ENCODE data around the gene DAZ3.
"Not testable (repeated sequence)": the region's sequence is repeated elsewhere in the genome, so short reads cannot be mapped to it uniquely, and the experiment has no call there.

The DAZ3 gene, protein sequence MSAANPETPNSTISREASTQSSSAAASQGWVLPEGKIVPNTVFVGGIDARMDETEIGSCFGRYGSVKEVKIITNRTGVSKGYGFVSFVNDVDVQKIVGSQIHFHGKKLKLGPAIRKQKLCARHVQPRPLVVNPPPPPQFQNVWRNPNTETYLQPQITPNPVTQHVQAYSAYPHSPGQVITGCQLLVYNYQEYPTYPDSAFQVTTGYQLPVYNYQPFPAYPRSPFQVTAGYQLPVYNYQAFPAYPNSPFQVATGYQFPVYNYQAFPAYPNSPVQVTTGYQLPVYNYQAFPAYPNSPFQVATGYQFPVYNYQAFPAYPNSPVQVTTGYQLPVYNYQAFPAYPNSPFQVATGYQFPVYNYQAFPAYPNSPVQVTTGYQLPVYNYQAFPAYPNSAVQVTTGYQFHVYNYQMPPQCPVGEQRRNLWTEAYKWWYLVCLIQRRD

GRCh38 chrY:24813293-24813692, at the start of gene DAZ3:
Gene DAZ3 (minus strand): TSS chrY:24813393. CDS start chrY:24813185, 208 bp downstream.
- not testable (repeated sequence) for DNase-seq

GRCh38 chrY:24833619-24834018, 20.4 kb upstream of the DAZ3 start, which contains the start of gene DAZ4:
Gene DAZ4 (plus strand): TSS chrY:24833919. CDS start chrY:24834127, 208 bp downstream.
- not testable (repeated sequence) for DNase-seq

DNA sequence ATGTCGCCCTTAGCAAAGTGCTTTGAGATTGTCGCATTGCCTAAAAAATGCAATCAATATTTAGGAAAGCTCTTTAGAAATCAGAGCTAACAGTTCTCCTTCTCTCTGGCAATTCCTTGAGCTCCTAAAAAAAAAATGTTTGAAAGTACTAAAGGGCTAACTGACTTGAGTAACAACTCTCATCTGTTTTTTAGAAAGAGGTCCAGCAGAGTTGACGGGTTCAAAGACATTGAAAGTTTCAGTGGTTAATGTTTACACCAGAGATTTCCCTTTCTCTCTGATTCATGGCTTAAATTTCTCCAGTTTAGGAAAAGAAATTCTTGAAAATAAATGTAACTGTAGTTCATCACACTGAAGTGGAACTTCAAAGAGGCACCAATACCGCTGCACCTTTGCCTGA, 11.9 kb upstream of the DAZ3 start:
- DNase-seq = not testable (repeated sequence)

- not testable (repeated sequence) for DNase-seq
These were observed 11.1 kb upstream of the DAZ3 start for GRCh38 chrY:24824184-24824879.

- DNase-seq = not testable (repeated sequence)
These were observed 8.6 kb upstream of the DAZ3 start for GRCh38 chrY:24821836-24822235.

All from SW 1271 (cell line).